Heart left ventricle (tissue), 13 donors: ENCODE measurements around the gene C10orf143.

Experiments
- CTCF ChIP-seq, 12 donors: fragments of 200-600 bp; sonication (generic) in 4 of 12; IDR thresholded peaks; one replicate each; pipeline versions ENCODE4 v1.5.0 to v1.8.0; 2018 to 2022; ENCODE audit warnings: antibody characterized with exemption in 12 of 12, mild to moderate bottlenecking in 5 of 12
- POLR2A ChIP-seq, 2 donors: fragments of 450-650 bp; IDR thresholded peaks; one replicate each; pipeline ENCODE4 v1.6.1; 2017; ENCODE audit warnings: antibody characterized with exemption in 2 of 2, mild to moderate bottlenecking in 2 of 2, moderate library complexity in 2 of 2
- donor health status: ischemic (EF 13 %, LVEDD 7.1; RV severe dilation, severe dysfunction).
- donor health status: DM: no; HTN: yes; CAD: no.
- donor health status: DM: no; HTN: no; CAD: no.
- donor health status: ischemic (EF 25% LVEDD 6.9; RV normal size, moderate dysfunction).
- donor health status: ischemic (EF 25% LVEDD 5.7; RV mildly dilated, moderate dysfunction).
- donor health status: ischemic (EF 35%, LVEDD 5.7; RV mildly dilated, moderate dysfunction).
- donor health status: nonischemic (EF 11% LVEDD 7.7; RV severe dilation, severe dysfunction).
- donor health status: DM: yes; HTN: yes; CAD: no.
- donor health status: PGD.
- donor health status: ischemic (EF 29% LVEDD 5.4; RV normal size, mild dysfunction).
- donor health status: nonischemic (EF 23%, LVEDD 6.1; RV moderate dilation, normal function).

DNA sequence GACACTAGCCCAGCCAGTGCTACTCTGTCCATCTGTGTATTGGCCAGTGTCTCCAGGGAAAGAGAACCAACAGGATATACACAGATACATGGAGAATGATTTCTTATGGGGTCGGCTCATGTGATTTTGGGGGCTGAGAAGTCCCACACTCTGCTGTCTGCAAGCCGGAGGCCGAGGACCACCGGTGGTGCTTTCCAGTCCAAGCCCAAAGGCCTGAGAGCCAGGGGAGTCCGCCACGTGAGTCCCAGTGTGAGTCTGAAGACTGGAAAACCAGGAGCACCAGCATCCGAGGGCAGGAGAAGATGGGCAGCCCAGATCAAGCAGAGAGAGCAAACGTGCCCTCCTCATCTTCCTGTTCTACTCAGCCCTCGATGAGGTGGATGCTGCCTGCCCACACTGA, 71.5 kb downstream of the C10orf143 start:
- TF ChIP-seq CTCF (IDR thresholded peaks at IDR 0.05), result no peak
- no peak for TF ChIP-seq POLR2A (IDR thresholded peaks at IDR 0.05)
